Liver (tissue), 9 donors: ENCODE results near the gene UBTD2. TPM values are rescaled to one million over a fixed set of nuclear protein-coding genes. Genes with fewer than 3 reads are reported as not detected.

ENCODE experiments used
- DNase-seq: peaks from one replicate; pipeline ENCODE4 v3.0.0-alpha.2; 2017; ENCODE audit warnings: low spot score
- H3K27ac ChIP-seq, 2 donors: one replicate each; pipeline ENCODE4 v1.7.0; 2013; ENCODE audit warnings: inconsistent platforms in 2 of 2, low read length in 2 of 2, control low read depth in 1 of 2, low read depth in 1 of 2, mild to moderate bottlenecking in 1 of 2
- H3K27me3 ChIP-seq, 4 donors: one replicate each; pipeline versions ENCODE4 v1.6.1 to v1.7.0; 2013; ENCODE audit warnings: low read length in 3 of 4, inconsistent platforms in 1 of 4, mild to moderate bottlenecking in 1 of 4, moderate library complexity in 1 of 4; ENCODE audit not compliant: control insufficient read depth in 4 of 4, insufficient read depth in 4 of 4
- H3K36me3 ChIP-seq, 4 donors: one replicate each; pipeline versions ENCODE4 v1.6.1 to v1.7.0; 2013; ENCODE audit warnings: low read length in 3 of 4, mild to moderate bottlenecking in 3 of 4, low read depth in 1 of 4, moderate library complexity in 1 of 4; ENCODE audit not compliant: control insufficient read depth in 4 of 4, insufficient read depth in 3 of 4
- H3K4me1 ChIP-seq, 4 donors: one replicate each; pipeline versions ENCODE4 v1.6.1 to v1.7.0; 2013; ENCODE audit warnings: low read length in 3 of 4, mild to moderate bottlenecking in 3 of 4, moderate library complexity in 1 of 4; ENCODE audit not compliant: control insufficient read depth in 4 of 4, insufficient read depth in 4 of 4
- H3K4me3 ChIP-seq, 3 donors: one replicate each; pipeline versions ENCODE4 v1.6.1 to v1.7.0; 2013; ENCODE audit warnings: low read length in 3 of 3, control low read depth in 1 of 3, low read depth in 1 of 3, mild to moderate bottlenecking in 1 of 3
- H3K9ac ChIP-seq, 2 donors: one replicate each; pipeline ENCODE4 v1.7.0; 2013; ENCODE audit warnings: low read length in 2 of 2, mild to moderate bottlenecking in 2 of 2, moderate library complexity in 2 of 2, control low read depth in 1 of 2, low read depth in 1 of 2
- H3K9me3 ChIP-seq, 4 donors: one replicate each; pipeline versions ENCODE4 v1.6.1 to v1.7.0; 2013; ENCODE audit warnings: low read length in 3 of 4; ENCODE audit not compliant: control insufficient read depth in 4 of 4
- EGR1 ChIP-seq, 2 donors: IDR thresholded peaks; 2 replicates each; pipeline ENCODE4 v1.6.1; 2016 to 2018; ENCODE audit warnings: antibody characterized with exemption in 2 of 2, low read depth in 2 of 2
- FOXA1 ChIP-seq: IDR thresholded peaks from 2 replicates; pipeline ENCODE4 v1.6.1; 2016; ENCODE audit warnings: antibody characterized with exemption
- FOXA2 ChIP-seq: IDR thresholded peaks from 2 replicates; pipeline ENCODE4 v1.6.1; 2016; ENCODE audit warnings: antibody characterized with exemption
- GABPA ChIP-seq, 2 donors: IDR thresholded peaks in 1 of 2; conservative IDR thresholded peaks in 1 of 2; 2 replicates each; pipeline ENCODE4 v1.6.1; 2016; ENCODE audit warnings: antibody characterized with exemption in 2 of 2, mild to moderate bottlenecking in 1 of 2, moderate library complexity in 1 of 2
- HNF4A ChIP-seq, 2 donors: conservative IDR thresholded peaks; 2 replicates each; pipeline ENCODE4 v1.6.1; 2016; ENCODE audit warnings: antibody characterized with exemption in 2 of 2, mild to moderate bottlenecking in 2 of 2
- HNF4G ChIP-seq: IDR thresholded peaks from 2 replicates; pipeline ENCODE4 v1.6.1; 2016; ENCODE audit warnings: antibody characterized with exemption
- JUND ChIP-seq, 2 donors: IDR thresholded peaks; 2 replicates each; pipeline ENCODE4 v1.6.1; 2016; ENCODE audit warnings: antibody characterized with exemption in 2 of 2
- NR2F2 ChIP-seq: IDR thresholded peaks from 2 replicates; pipeline ENCODE4 v1.6.1; 2016; ENCODE audit warnings: antibody characterized with exemption
- RAD21 ChIP-seq, 2 donors: IDR thresholded peaks; 2 replicates each; pipeline ENCODE4 v1.6.1; 2016; ENCODE audit warnings: antibody characterized with exemption in 2 of 2, mild to moderate bottlenecking in 2 of 2
- RXRA ChIP-seq, 2 donors: IDR thresholded peaks; 2 replicates each; pipeline ENCODE4 v1.6.1; 2017 to 2018; ENCODE audit warnings: antibody characterized with exemption in 2 of 2, mild to moderate bottlenecking in 1 of 2
- SP1 ChIP-seq: IDR thresholded peaks from 2 replicates; pipeline ENCODE4 v1.6.1; 2018; ENCODE audit warnings: antibody characterized with exemption, mild to moderate bottlenecking
- TAF1 ChIP-seq: conservative IDR thresholded peaks from 2 replicates; pipeline ENCODE4 v1.6.1; 2016; ENCODE audit warnings: antibody characterized with exemption, mild to moderate bottlenecking
- YY1 ChIP-seq: IDR thresholded peaks from 2 replicates; pipeline ENCODE4 v1.6.1; 2016; ENCODE audit warnings: antibody characterized with exemption, mild to moderate bottlenecking
- WGBS: extraction: QIAGEN DNeasy Blood & Tissue Kit; methylation state at CpG from one replicate; pipeline ENCODE4 v1.1.7; 2013; 5-methylcytosine and 5-hydroxymethylcytosine counted together
- polyA plus RNA-seq, 2 donors: library from polyadenylated mRNA; stranded (reverse) in 1 of 2; unstranded in 1 of 2; fragments of 200-250 nt in 1 of 2; fragments of >200 nt in 1 of 2; fragmentation: Nextera tagmentation in 1 of 2; extraction: Ambion mirVana in 1 of 2; gene quantifications; one replicate each; pipeline versions ENCODE4 v1.2.1 to v1.2.3, GENCODE V29; 2013 to 2015
- total RNA-seq, 2 donors: library from RNA; depleted of rRNA; stranded (reverse); fragments of >200 nt; gene quantifications; one replicate each; pipeline ENCODE4 v1.2.3, GENCODE V29; 2014
- TF ChIP-seq, protein P1 (sequence below): IDR thresholded peaks from 2 replicates; pipeline ENCODE4 v1.6.1; 2016; ENCODE audit warnings: antibody characterized with exemption
- TF ChIP-seq, protein P2 (sequence below): IDR thresholded peaks from 2 replicates; pipeline ENCODE4 v1.6.1; 2016; ENCODE audit warnings: antibody characterized with exemption
- TF ChIP-seq, protein P3 (sequence below): IDR thresholded peaks from 2 replicates; pipeline ENCODE4 v1.6.1; 2016; ENCODE audit warnings: antibody characterized with exemption, mild to moderate bottlenecking
- TF ChIP-seq, protein P4 (sequence below): fragments of 150-350 bp; IDR thresholded peaks from 2 replicates; pipeline ENCODE4 v1.5.1; 2017; ENCODE audit warnings: improper control_type of control experiment, low read depth, low read length; ENCODE audit not compliant: missing input control
- TF ChIP-seq, protein P5 (sequence below): IDR thresholded peaks from 2 replicates; pipeline ENCODE4 v1.6.1; 2016; ENCODE audit warnings: antibody characterized with exemption
- donor health status: healthy.
- donor health status: healthy.
- donor health status: healthy.
- donor health status: healthy.
- donor health status: healthy.

The UBTD2 gene
- total and polyA plus RNA-seq, 4 donors = 4.4 to 8.3 (median 6.6) TPM

DNA sequence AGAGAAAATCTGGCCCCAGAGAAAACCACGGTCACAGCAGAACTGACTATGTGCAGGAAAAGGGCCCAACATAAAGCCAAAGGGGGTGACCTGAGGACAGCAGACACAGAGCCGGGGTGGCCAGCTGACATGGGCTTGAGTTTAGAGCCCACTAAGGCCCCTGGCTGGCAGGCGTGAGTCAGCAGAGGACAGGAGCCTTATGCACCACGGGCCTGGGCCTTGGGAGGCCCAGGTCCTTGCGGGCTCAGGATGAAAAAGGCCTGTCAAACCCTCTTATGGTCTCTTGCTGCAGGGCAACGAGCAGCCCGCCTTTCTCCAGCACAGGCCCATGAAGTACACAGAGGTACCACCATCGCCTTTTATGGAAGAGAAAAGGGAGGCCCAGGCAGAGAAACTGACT, 115.3 kb downstream of the UBTD2 start:
- TF ChIP-seq, protein P1, sequence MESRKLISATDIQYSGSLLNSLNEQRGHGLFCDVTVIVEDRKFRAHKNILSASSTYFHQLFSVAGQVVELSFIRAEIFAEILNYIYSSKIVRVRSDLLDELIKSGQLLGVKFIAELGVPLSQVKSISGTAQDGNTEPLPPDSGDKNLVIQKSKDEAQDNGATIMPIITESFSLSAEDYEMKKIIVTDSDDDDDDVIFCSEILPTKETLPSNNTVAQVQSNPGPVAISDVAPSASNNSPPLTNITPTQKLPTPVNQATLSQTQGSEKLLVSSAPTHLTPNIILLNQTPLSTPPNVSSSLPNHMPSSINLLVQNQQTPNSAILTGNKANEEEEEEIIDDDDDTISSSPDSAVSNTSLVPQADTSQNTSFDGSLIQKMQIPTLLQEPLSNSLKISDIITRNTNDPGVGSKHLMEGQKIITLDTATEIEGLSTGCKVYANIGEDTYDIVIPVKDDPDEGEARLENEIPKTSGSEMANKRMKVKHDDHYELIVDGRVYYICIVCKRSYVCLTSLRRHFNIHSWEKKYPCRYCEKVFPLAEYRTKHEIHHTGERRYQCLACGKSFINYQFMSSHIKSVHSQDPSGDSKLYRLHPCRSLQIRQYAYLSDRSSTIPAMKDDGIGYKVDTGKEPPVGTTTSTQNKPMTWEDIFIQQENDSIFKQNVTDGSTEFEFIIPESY = no peak
- no peak for TF ChIP-seq SP1
- no peak for TF ChIP-seq RXRA (IDR thresholded peaks at IDR 0.05)
- TF ChIP-seq, protein P2, sequence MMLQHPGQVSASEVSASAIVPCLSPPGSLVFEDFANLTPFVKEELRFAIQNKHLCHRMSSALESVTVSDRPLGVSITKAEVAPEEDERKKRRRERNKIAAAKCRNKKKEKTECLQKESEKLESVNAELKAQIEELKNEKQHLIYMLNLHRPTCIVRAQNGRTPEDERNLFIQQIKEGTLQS = no peak
- no peak for TF ChIP-seq HNF4A (conservative IDR thresholded peaks at IDR 0.05)
- no peak for TF ChIP-seq HNF4G
- TF ChIP-seq EGR1 (IDR thresholded peaks at IDR 0.05; ENCODE audit: low read depth in 2 of 2) = no peak
- TF ChIP-seq NR2F2 = no peak
- TF ChIP-seq, protein P3, sequence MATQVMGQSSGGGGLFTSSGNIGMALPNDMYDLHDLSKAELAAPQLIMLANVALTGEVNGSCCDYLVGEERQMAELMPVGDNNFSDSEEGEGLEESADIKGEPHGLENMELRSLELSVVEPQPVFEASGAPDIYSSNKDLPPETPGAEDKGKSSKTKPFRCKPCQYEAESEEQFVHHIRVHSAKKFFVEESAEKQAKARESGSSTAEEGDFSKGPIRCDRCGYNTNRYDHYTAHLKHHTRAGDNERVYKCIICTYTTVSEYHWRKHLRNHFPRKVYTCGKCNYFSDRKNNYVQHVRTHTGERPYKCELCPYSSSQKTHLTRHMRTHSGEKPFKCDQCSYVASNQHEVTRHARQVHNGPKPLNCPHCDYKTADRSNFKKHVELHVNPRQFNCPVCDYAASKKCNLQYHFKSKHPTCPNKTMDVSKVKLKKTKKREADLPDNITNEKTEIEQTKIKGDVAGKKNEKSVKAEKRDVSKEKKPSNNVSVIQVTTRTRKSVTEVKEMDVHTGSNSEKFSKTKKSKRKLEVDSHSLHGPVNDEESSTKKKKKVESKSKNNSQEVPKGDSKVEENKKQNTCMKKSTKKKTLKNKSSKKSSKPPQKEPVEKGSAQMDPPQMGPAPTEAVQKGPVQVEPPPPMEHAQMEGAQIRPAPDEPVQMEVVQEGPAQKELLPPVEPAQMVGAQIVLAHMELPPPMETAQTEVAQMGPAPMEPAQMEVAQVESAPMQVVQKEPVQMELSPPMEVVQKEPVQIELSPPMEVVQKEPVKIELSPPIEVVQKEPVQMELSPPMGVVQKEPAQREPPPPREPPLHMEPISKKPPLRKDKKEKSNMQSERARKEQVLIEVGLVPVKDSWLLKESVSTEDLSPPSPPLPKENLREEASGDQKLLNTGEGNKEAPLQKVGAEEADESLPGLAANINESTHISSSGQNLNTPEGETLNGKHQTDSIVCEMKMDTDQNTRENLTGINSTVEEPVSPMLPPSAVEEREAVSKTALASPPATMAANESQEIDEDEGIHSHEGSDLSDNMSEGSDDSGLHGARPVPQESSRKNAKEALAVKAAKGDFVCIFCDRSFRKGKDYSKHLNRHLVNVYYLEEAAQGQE = no peak
- TF ChIP-seq FOXA2 = no peak
- no peak for TF ChIP-seq JUND (IDR thresholded peaks at IDR 0.05)
- TF ChIP-seq RAD21 (IDR thresholded peaks at IDR 0.05) = no peak
- TF ChIP-seq YY1 = no peak
- TF ChIP-seq, protein P4, sequence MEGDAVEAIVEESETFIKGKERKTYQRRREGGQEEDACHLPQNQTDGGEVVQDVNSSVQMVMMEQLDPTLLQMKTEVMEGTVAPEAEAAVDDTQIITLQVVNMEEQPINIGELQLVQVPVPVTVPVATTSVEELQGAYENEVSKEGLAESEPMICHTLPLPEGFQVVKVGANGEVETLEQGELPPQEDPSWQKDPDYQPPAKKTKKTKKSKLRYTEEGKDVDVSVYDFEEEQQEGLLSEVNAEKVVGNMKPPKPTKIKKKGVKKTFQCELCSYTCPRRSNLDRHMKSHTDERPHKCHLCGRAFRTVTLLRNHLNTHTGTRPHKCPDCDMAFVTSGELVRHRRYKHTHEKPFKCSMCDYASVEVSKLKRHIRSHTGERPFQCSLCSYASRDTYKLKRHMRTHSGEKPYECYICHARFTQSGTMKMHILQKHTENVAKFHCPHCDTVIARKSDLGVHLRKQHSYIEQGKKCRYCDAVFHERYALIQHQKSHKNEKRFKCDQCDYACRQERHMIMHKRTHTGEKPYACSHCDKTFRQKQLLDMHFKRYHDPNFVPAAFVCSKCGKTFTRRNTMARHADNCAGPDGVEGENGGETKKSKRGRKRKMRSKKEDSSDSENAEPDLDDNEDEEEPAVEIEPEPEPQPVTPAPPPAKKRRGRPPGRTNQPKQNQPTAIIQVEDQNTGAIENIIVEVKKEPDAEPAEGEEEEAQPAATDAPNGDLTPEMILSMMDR = no peak
- TF ChIP-seq GABPA (IDR thresholded peaks at IDR 0.05 in 1 of 2, conservative IDR thresholded peaks at IDR 0.05 in 1 of 2) = no peak
- no peak for TF ChIP-seq TAF1
- TF ChIP-seq, protein P5, sequence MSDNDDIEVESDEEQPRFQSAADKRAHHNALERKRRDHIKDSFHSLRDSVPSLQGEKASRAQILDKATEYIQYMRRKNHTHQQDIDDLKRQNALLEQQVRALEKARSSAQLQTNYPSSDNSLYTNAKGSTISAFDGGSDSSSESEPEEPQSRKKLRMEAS = no peak
- no peak for TF ChIP-seq FOXA1
- H3K4me3 ChIP-seq = no peak overlapping the region
- no peaks in the 10 kb centered on the region for H3K9me3 ChIP-seq
- H3K4me1 ChIP-seq = peaks cover 0 to 7% (median 3%) of the 10 kb centered on the region in 4 donors
- no peaks in the 10 kb centered on the region for H3K27me3 ChIP-seq
- DNase-seq = no peak
- 87% methylated on average over 8 of the region's 8 CpGs for WGBS
- H3K9ac ChIP-seq = no peak overlapping the region
- no peaks in the 10 kb centered on the region for H3K36me3 ChIP-seq
- H3K27ac ChIP-seq = no peak overlapping the region
